OCI-LY1 (cell line): Measurements from ENCODE around the gene TRNAU1AP.

Source experiments
- H2AFZ ChIP-seq: fragments of 200-600 bp; sonication (generic), shearing (Covaris generic); 2 replicates; pipeline ENCODE4 v1.6.0; 2014; ENCODE audit warnings: antibody characterized with exemption, mild to moderate bottlenecking, low read length
- H3F3A ChIP-seq: fragments of 200-600 bp; sonication (generic), shearing (Covaris generic); 2 replicates; pipeline ENCODE4 v1.6.0; 2014; ENCODE audit warnings: mild to moderate bottlenecking, antibody characterized with exemption, low read length, moderate library complexity; ENCODE audit not compliant: insufficient read depth
- H3K27ac ChIP-seq: fragments of 200-600 bp; sonication (generic); 2 replicates; pipeline ENCODE4 v1.5.1; 2014; ENCODE audit warnings: low read length, mixed run types, mild to moderate bottlenecking, low read depth; ENCODE audit not compliant: poor library complexity, severe bottlenecking
- H3K27me3 ChIP-seq: fragments of 200-600 bp; sonication (generic); 2 replicates; pipeline ENCODE4 v1.6.0; 2014; ENCODE audit warnings: antibody characterized with exemption, mild to moderate bottlenecking, low read length, moderate library complexity; ENCODE audit not compliant: insufficient read depth
- H3K36me3 ChIP-seq: fragments of 200-600 bp; sonication (generic); 2 replicates; pipeline ENCODE4 v1.6.1; 2014; ENCODE audit warnings: mild to moderate bottlenecking, antibody characterized with exemption, low read length, moderate library complexity, mixed read lengths; ENCODE audit not compliant: insufficient read depth
- H3K4me1 ChIP-seq: fragments of 200-600 bp; sonication (generic); 2 replicates; pipeline ENCODE4 v1.5.1; 2014; ENCODE audit warnings: mild to moderate bottlenecking, low read length, moderate library complexity; ENCODE audit not compliant: insufficient read depth, severe bottlenecking
- H3K4me2 ChIP-seq: fragments of 200-600 bp; sonication (generic), shearing (Covaris generic); 2 replicates; pipeline ENCODE4 v1.6.1; 2014; ENCODE audit warnings: low read length
- H3K4me3 ChIP-seq: fragments of 200-600 bp; sonication (generic); 2 replicates; pipeline ENCODE4 v1.5.1; 2014; ENCODE audit warnings: low read length, low read depth, mild to moderate bottlenecking, mixed read lengths; ENCODE audit not compliant: poor library complexity, severe bottlenecking
- H3K79me2 ChIP-seq: fragments of 200-600 bp; shearing (Covaris generic); 2 replicates; pipeline ENCODE4 v1.6.1; 2016; ENCODE audit warnings: mixed run types, low read length, mixed read lengths; ENCODE audit not compliant: insufficient read depth
- H3K9ac ChIP-seq: fragments of 200-600 bp; sonication (generic), shearing (Covaris generic); 2 replicates; pipeline ENCODE4 v1.6.1; 2014; ENCODE audit warnings: mild to moderate bottlenecking, low read length, mixed read lengths
- H3K9me2 ChIP-seq: fragments of 200-600 bp; sonication (generic), shearing (Covaris generic); 2 replicates; pipeline ENCODE4 v1.6.1; 2014; ENCODE audit warnings: low read depth, mild to moderate bottlenecking, low read length, mixed read lengths
- H3K9me3 ChIP-seq: fragments of 200-600 bp; shearing (Covaris generic); 2 replicates; pipeline ENCODE4 v1.6.1; 2014; ENCODE audit warnings: low read length, mixed read lengths
- H4K20me1 ChIP-seq: fragments of 200-600 bp; sonication (generic), shearing (Covaris generic); 2 replicates; pipeline ENCODE4 v1.6.0; 2016; ENCODE audit warnings: mild to moderate bottlenecking, low read length; ENCODE audit not compliant: insufficient read depth
- CTCF ChIP-seq: fragments of 200-600 bp; sonication (generic), shearing (Covaris generic); IDR thresholded peaks from 2 replicates; pipeline ENCODE4 v1.5.1; 2017; ENCODE audit warnings: mild to moderate bottlenecking, antibody characterized with exemption, low read length, moderate library complexity, mixed read lengths
- EZH2 ChIP-seq: fragments of 200-600 bp; sonication (generic), shearing (Covaris generic); IDR thresholded peaks from 2 replicates; pipeline ENCODE4 v1.8.0; 2017; ENCODE audit warnings: borderline replicate concordance, mixed run types, mild to moderate bottlenecking, antibody characterized with exemption, low read length, moderate library complexity, mixed read lengths

Gene TRNAU1AP

GRCh38 chr1:28517649-28517999, 35.3 kb upstream of the TRNAU1AP start:
- H2AFZ ChIP-seq: no peak overlapping the region

GRCh38 chr1:28518000-28518744, 34.7 kb upstream of the TRNAU1AP start:
- Histone ChIP-seq H3K79me2 (peaks cover 43% of the 10 kb centered on the region), H3K9me3 (no peaks in the 10 kb centered on the region), H3K27me3 (no peaks in the 10 kb centered on the region), H3K4me3 (peak overlapping the region; percentile 74), H3K4me1 (peaks cover 47% of the 10 kb centered on the region), H4K20me1 (no peaks in the 10 kb centered on the region), H3K27ac (peak overlapping the region; percentile 78), H2AFZ (no peak overlapping the region), H3K9me2 (no peaks in the 10 kb centered on the region), H3K9ac (peak overlapping the region; percentile 86), H3K36me3 (peaks cover 36% of the 10 kb centered on the region), H3F3A (peaks cover 11% of the 10 kb centered on the region), H3K4me2 (peak overlapping the region; percentile 98)
- peak; percentile 92 for TF ChIP-seq CTCF
- TF ChIP-seq EZH2: no peak

More at GRCh38 chr1:28517649-28517999, 35.3 kb upstream of the TRNAU1AP start:
- H3F3A ChIP-seq: peaks cover 12% of the 10 kb centered on the region
- H3K9ac ChIP-seq: peak overlapping the region; percentile 70
- H3K4me1 ChIP-seq: peaks cover 47% of the 10 kb centered on the region
- H3K4me2 ChIP-seq: peak overlapping the region; percentile 69
- TF ChIP-seq CTCF: no peak
- no peak for TF ChIP-seq EZH2
- no peaks in the 10 kb centered on the region for H3K9me2 ChIP-seq
- peaks cover 40% of the 10 kb centered on the region for H3K79me2 ChIP-seq
- no peaks in the 10 kb centered on the region for H3K9me3 ChIP-seq
- no peaks in the 10 kb centered on the region for H3K27me3 ChIP-seq
- H3K4me3 ChIP-seq: peak overlapping the region; percentile 74
- no peaks in the 10 kb centered on the region for H4K20me1 ChIP-seq
- peak overlapping the region; percentile 78 for H3K27ac ChIP-seq
- peaks cover 41% of the 10 kb centered on the region for H3K36me3 ChIP-seq

- TF ChIP-seq EZH2 (no peak), CTCF (no peak)
- no peaks in the 10 kb centered on the region for H3K9me2 ChIP-seq
- H3K27ac ChIP-seq: peak overlapping the region; percentile 71
- peaks cover 36% of the 10 kb centered on the region for H3K36me3 ChIP-seq
- H3K27me3 ChIP-seq: no peaks in the 10 kb centered on the region
- H3K79me2 ChIP-seq: peaks cover 50% of the 10 kb centered on the region
- no peak overlapping the region for H2AFZ ChIP-seq
- no peaks in the 10 kb centered on the region for H3K9me3 ChIP-seq
- peak overlapping the region; percentile 86 for H3K9ac ChIP-seq
- peaks cover 11% of the 10 kb centered on the region for H3F3A ChIP-seq
- H3K4me1 ChIP-seq: peaks cover 47% of the 10 kb centered on the region
- no peaks in the 10 kb centered on the region for H4K20me1 ChIP-seq
- peak overlapping the region; percentile 74 for H3K4me3 ChIP-seq
- peak overlapping the region; percentile 98 for H3K4me2 ChIP-seq
These were observed 34.0 kb upstream of the TRNAU1AP start for GRCh38 chr1:28518745-28519341.
